HG03108 (cell line): ENCODE measurements around the gene SLC6A2.

Experiments used
- ATAC-seq: cut with Tn5 transposase; IDR thresholded peaks from one replicate; pipeline ENCODE4 v1.9.1; 2021; ENCODE audit warnings: moderate library complexity; ENCODE audit not compliant: unreplicated experiment

SLC6A2 gene

DNA sequence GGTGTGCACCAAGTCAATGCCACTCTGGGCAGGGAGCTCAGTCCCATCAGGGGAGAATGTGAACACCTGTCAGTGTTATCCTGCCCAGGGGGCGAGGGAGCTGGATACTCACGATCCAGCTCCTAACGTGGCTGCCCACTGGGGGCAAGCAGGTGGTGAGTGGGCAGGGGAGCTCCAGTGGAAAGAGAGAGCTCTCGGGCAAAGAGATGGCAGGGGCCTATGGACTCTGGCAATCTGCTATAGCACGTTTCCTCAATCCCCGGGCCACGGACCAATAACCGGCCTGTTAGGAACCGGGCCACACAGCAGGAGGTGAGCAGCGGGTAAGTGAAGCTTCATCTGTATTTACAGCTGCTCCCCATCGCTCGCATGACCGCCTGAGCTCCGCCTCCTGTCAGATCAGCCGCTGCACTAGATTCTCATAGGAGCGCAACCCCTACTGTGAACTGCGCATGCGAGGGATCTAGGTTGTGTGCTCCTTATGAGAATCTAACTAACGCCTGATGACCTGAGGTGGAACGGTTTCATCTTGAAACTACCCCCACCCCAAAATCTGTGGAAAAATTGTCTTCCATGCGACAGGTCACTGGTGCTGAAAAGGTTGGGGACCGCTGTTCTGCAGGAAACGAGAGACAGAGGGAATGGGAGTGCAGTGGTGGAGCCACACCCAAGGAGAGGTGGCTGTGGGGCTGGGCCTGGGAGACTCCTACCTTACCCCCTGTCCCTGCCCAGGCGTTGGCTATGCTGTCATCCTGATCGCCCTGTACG lies 15.6 kb downstream of the SLC6A2 start:
- no peak for ATAC-seq

DNA sequence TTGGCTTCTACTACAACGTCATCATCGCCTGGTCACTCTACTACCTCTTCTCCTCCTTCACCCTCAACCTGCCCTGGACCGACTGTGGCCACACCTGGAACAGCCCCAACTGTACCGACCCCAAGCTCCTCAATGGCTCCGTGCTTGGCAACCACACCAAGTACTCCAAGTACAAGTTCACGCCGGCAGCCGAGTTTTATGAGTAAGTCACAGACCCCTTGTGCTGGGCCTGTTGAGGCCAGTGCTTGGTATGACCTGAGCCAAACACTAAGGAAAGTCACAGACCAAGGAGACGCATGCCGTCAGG lies 16.1 kb downstream of the SLC6A2 start:
- ATAC-seq = no peak

DNA sequence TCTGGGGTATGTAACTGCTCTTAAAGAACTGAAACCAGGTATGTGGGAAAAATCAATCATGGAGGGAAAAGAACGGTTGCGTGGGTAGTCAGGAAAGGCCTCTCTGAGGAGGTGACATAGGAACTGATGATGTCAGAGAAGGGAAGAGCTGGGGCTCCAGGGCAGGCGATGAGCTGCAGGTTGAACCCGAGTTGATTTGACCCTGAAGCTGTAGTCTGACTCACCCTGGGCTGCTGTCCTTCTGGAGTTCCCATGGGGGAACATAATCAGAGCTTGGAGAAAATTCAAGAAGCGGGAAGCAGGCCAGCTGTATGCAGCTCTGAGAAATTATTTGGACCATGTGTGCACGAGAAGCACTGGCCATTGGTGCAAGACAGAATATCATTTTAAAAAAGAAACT lies 16.7 kb downstream of the SLC6A2 start:
- no peak for ATAC-seq

DNA sequence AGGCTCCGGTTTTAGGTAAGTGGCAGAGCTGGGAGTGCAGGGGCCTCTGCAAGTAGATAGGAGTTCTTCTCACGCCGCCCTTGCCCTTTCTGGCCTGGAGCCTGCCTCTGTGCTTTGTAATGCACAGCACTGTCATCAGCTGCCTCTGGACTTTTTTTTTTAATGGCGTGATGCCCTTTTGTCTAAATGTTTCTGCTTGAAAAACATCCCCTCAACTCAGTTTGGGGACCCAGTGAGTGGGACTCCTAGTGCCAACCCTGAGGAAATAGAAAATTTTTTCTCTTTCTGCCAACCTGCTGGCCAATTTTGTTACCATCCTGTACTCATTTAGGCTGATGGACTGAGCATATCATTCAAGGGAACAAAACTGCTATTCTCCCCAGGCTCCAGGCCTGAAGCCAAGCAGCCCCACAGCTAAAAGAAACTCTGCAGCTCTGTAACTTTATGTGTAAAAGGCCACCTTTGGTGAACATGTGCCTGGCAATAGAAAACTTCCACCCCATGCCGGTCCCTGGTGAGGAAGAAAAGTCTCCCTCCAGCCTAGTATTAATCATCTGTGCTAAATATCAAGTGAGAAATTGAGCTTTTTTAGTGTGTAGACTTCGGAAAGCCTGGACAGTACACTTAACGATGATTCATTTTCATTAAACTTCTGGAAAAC lies 22.5 kb downstream of the SLC6A2 start:
- ATAC-seq = no peak

DNA sequence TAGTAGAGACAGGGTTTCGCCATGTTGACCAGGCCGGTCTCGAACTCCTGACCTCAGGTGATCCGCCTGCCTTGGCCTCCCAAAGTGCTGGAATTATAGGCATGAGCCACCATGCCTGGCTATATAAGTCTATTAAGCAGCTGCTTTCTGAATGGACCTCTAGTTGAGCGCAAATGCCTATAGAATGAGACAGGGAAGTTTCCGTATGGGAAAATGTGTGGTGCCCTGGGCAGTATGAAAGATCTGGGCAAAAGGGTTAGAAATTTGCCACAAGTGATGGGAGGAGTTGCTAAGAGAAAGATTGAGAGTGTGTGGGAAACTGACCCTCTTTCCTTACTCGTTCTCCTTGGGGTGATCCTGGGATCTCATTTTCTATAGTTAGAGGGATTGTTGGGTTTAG lies 26.3 kb downstream of the SLC6A2 start:
- ATAC-seq = no peak

DNA sequence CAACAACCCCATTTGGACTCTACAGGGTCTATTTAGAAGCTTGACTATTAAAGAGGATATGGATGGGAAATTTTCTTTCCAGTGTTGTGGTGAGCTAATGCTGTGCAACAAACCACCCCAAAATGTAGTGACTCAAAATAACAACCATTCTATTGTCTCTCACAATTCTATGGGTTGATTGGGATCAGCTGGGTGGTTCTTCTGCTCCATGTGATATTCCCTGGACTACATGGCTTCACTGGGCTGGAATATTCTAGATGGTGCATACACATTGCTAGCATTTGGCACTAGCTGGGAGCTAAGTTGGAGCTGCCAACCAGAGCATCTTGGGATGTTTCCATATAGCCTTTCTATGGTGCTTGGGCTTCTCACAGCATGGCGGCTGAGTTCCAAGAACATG lies 30.2 kb downstream of the SLC6A2 start:
- no peak for ATAC-seq

DNA sequence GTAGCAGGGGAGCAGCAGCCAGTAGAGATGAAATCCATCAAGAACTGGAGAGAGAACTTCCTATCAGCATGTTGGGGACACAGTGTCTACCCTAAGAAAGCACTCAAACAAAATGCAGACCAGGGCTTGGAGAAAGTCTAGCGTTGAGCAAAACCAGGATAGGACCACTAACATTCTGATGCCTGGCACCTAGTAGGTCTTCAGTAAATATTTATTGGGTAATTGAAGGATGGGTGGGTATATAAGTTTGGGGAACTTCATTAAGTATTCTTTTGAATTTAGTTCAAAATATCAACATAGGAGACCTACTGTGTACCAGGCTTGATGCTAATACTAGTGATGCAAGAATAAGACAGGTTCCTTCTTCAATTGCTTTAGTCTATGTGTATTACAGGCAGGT lies 30.9 kb downstream of the SLC6A2 start:
- no peak for ATAC-seq

DNA sequence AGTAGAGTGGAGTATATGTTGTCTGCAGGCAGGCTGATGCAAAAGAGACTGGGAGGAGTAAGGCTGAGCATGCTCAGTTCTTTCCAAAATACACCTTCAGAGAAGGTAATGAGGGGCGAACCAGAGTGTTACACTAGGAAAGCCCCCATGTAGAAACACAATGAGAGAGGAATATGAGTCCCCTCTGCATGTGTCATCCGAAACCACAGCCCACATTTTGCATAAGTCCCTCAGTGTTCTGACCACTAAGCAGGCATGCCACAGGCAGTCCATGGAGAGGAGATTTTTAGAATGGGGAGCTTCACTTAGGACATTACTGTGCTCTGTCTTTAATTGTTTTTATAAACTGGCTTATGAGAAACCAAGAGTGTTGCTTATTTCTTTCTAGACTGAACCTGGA lies 32.0 kb downstream of the SLC6A2 start:
- no peak for ATAC-seq

DNA sequence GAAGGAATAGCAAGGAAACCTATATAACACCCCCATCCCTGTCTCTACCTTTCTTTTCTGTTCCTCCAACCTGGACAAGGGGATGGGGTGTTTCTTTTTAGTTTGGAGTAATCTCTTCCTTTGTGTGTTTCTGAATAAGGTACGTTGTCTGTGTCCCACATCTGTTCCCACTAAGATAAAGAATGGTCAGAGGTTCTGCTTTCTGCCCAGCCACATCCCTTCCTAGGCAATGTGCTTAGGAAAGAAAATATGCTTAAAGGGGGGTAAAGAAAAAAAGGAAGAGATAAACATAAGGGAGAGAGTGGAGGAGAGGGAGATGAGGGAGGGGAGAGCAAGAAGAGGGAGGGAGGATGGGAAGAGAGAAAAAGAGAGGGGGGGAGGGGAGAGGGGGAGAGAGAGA lies 35.1 kb downstream of the SLC6A2 start:
- ATAC-seq = no peak

DNA sequence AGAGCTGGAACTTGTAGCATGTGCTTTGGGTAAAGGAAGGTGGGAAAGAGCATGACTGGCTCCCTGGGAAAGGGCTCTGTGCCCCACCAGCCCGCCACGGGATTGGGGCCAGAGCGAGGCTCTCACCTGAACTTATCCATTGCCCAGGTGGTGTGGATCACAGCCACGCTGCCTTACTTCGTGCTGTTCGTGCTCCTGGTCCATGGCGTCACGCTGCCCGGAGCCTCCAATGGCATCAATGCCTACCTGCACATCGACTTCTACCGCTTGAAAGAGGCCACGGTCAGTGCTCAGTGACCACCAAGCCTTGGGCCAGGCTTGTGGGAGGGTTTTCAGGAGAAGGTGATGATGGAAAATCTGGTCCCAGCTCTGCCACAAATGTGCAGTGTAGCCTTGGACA lies 36.0 kb downstream of the SLC6A2 start:
- no peak for ATAC-seq

DNA sequence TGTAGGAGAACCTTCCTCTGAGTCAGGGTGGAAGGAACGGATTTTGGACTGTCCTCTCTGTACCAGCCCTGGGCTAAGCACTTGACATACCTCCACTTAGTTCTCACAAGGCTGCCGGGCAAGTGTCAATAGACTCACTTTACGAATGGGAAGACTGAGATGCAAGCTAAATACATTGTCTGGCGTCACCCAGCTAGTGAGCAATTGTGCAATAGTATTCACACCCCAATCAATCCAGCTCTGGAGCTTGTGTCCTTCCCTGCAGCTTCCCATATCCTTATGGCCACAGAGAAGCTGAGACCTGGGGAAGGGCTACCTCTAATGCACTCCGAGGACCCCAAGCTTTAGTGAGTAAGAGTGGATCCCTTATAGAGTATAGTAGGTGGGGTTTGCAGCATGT lies 39.8 kb downstream of the SLC6A2 start:
- no peak for ATAC-seq

DNA sequence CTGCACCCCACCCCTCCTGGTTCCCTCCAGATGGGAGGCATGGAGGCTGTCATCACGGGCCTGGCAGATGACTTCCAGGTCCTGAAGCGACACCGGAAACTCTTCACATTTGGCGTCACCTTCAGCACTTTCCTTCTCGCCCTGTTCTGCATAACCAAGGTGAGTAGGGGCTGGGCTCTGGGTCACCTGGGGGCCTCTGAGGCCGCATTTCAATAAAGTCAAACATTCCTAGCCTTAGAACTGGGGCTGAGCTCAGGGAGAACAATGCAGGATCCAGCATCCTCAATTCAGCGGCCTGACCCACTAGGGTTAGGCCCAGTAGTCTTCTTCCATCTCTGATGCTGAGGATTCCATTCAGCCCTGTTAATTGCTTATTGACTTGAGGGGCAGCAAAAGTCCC lies 42.1 kb downstream of the SLC6A2 start:
- no peak for ATAC-seq

DNA sequence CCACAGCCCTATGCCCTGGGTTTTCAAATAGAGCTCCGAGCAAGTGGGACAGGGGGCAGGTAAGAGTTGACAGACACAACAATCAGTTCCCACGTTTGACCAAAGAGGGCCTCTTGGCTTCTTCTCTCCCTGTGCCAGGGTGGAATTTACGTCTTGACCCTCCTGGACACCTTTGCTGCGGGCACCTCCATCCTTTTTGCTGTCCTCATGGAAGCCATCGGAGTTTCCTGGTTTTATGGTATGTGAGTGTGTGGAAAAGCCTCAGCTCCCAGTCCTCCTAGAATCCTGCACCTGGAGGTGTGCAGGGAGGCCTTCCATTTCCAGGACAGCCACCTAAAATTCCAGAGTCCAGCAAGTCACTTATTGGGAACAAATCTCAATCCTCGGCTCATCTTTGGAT lies 42.5 kb downstream of the SLC6A2 start:
- ATAC-seq = no peak

DNA sequence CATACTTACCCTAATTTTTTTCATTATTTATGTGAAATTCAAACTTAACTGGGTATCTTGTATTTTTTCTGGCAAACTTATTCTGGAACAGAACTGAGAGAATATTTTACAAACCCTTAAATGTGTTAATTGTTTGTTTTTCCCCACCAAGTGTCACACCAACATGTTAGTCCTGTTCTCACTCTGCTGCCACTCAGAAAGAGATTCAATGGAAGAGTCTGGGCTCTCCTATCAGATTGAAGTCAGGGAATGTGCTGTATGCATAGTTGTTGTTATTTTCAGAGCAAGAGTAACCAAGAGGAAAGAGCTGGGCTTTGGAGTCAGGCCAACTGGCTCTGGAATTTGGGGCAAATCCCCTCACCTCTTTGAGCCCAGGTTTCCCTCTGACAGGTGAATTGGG lies 43.2 kb downstream of the SLC6A2 start:
- ATAC-seq = no peak

DNA sequence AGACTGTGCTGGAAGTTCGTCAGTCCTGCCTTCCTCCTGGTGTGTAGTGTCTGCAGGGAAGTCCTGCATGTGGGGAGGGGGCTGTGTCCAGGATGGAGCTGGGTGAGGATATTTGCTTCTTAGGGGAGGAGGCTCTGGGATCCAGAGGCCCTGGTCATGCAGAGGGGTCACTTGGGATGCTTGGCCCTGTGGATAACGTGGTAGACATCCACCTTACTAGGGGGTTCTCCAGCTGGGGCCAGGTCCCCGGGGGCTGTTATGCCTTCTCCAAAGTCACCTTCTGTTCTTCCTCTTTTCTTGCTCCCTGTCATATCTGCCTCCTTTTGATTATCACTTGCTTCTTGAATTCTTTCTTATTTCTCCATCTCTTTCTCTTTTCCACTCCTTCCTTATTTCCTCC lies 43.8 kb downstream of the SLC6A2 start:
- ATAC-seq = no peak

DNA sequence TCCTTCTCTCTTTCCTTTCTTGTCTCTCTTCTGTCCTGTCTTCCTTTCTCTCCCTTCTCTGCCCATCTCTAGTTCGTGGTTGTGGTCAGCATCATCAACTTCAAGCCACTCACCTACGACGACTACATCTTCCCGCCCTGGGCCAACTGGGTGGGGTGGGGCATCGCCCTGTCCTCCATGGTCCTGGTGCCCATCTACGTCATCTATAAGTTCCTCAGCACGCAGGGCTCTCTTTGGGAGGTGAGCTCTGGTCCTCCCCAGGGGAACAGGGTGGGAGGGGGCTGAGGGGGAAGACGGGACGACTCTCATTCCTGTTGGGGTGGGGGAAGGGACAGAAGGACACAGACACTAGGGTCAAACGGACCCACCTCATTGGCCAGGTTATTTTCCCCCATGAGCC lies 44.3 kb downstream of the SLC6A2 start:
- ATAC-seq = no peak

DNA sequence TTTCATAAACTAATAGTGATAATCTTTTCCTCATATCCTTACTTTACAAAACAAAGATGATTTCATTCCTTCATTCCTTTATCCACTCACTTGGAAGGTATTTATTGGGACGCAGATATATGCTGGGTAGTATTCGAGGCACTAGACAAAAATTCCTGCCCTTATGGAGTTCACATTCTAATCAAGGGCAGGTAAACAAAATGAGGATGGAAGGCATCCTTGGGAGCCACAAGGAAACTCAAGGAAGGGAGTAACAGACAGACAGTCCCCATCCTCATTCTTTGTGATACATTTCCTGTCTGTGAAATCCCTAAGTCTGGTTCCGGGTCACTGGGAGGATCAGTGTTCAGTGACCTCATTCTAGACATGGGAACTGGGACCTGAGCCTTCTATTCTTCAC lies 45.2 kb downstream of the SLC6A2 start:
- no peak for ATAC-seq

DNA sequence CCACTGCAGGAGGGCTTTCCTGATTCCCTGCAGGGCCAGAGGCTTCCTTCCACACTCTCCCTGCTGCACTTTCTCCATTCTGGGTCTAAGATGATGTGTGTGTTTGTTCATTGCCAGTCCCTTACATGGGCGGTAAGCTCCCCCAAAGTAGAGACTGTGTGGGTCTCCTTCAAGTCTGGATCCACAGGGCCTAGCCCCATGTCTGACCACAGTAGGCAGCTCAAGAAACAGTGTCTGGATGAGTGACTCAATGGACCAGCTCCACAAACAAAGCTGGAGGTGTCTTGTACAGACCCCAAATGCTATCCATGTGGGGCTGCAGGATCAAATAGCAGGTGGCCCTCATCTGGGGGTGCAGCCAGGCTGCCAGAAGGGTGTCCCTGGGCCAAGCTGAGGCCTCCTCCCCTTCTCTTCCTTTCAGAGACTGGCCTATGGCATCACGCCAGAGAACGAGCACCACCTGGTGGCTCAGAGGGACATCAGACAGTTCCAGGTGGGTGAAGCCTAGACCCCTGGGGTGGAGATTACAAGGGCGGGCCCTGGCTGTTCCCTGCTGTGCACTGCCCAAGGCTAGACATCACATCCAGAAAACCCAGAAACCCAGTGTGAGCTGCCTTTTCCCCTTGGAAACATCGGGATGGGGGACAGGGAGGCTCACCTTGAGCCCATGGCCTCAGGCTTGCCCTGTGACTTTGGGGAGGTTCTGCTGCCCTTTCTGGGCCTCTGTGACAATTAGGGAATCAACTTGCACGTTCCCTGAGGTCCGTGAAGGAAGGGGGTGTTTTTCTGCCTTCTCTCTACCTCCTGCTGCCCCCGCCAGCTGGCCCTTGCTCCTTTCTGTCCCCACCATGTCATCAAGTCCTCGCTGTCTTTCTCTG lies 45.9 kb downstream of the SLC6A2 start:
- no peak for ATAC-seq

DNA sequence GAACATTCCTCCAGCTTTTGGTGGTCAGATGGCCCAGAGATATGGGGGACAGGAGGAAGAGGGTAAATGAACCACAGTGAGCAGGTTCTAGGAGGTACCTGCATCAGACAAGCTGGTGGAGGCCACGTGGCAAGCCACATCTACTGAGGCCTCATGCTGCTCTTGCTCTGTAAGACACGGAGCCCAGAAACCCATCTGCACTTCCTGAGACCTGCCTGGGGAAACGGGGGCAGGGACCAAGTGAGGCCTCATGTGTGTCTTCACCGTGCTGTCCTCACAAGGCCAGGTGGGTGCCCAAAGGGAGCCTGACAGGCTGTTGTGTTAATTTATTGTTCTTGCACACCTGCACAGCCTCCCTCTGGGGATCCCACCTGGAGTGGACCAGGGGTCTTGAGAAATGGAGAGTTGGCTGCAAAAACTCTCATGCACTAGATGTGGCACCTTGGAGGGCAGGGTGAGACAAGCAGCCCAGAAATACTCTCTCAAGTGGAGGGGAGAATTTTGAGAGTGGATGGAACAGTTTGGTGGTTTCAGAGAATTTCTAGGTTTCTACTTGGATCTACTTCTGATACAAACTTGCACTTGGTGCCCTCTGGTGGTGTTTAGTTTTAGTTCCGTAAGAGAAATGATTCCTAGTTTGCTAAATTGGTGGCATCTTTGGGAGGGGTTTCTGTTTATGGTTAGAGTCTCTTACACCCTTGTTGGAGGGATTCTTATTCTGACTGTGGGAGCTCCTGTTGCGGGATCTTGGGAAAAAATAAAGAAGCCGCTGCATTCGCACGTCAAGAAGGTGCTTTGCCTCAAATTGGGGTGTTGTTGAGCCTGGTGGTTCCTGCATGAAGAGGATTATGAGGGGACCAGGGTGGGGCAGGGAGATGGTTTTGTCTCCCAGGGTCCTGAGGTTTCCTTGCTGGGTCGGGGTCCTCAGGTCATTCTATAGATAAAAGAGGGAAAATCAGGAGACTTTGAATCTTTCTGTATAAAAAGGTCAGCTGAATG lies 47.5 kb downstream of the SLC6A2 start:
- ATAC-seq = no peak

DNA sequence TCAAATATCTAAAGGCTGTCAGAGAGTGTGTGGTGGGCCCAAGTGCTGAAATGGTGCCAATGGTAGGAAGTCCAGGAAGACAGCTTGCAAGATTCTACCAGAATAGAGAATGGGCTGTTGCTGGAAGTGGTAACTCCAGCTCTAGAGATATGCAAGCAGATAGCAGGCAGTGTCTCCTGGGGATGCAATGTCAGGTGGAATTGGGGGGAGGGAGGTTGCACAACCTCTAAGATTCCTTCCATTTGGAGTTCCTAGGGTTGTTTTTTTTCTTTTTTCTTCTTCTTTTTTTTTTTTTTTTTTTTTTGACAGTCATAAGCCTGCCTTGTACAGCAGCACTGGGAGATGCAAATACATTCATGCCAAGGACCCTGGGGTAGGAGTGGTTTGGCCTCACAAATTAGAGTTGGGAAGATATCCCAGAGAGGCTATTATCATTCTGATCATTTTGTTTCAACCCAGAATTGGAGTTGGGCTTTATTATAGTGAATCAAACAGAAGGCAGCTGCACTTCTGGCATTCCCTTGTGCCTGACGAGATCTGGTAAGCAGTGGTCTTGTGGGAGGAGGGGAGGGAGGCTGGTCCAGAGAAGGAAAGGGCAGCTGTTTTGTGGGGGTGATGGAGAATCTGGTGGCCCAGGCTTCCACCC lies 51.1 kb downstream of the SLC6A2 start:
- ATAC-seq = no peak
